Adrenal gland (tissue), 19 donors: ENCODE results near the gene DOK6. TPM values are rescaled to one million over a fixed set of nuclear protein-coding genes. Genes with fewer than 3 reads are reported as not detected.
A peak's percentile ranks its signal among the peaks of the same experiment; 100 is the strongest.

Experiments used
- DNase-seq, 7 donors: peaks; one replicate each; pipeline ENCODE4 v3.0.0-alpha.2; 2019 to 2020
- H3K27ac ChIP-seq, 5 donors: fragments of 200-600 bp; sonication (generic) in 4 of 5; 1 replicate in 3 of 5; 2 replicates in 2 of 5; pipeline versions ENCODE4 v1.5.1 to v1.8.0; 2016 to 2020; ENCODE audit warnings: mild to moderate bottlenecking in 1 of 5
- H3K27me3 ChIP-seq: fragments of 200-600 bp; 2 replicates; pipeline ENCODE4 v1.8.0; 2021
- H3K36me3 ChIP-seq, 2 donors: fragments of 200-600 bp; replicated peaks in 1 of 2; 1 replicate in 1 of 2; 2 replicates in 1 of 2; pipeline versions ENCODE4 v1.5.1 to v1.8.0; 2018 to 2022
- H3K4me1 ChIP-seq, 2 donors: fragments of 200-600 bp; replicated peaks in 1 of 2; 1 replicate in 1 of 2; 2 replicates in 1 of 2; pipeline versions ENCODE4 v1.5.1 to v1.8.0; 2018 to 2021
- H3K4me3 ChIP-seq, 4 donors: fragments of 200-600 bp; sonication (generic) in 3 of 4; one replicate each; pipeline ENCODE4 v1.5.1; 2016 to 2018
- H3K9me3 ChIP-seq, 3 donors: fragments of 200-600 bp; sonication (generic) in 1 of 3; replicated peaks in 1 of 3; 1 replicate in 2 of 3; 2 replicates in 1 of 3; pipeline versions ENCODE4 v1.5.1 to v1.8.0; 2016 to 2021
- CTCF ChIP-seq, 6 experiments: fragments of 450-650 bp in 4 of 6; fragments of 200-600 bp in 2 of 6; sonication (generic) in 1 of 6; IDR thresholded peaks; 1 replicate in 5 of 6; 2 replicates in 1 of 6; pipeline versions ENCODE4 v1.5.1 to v1.8.0; 2016 to 2021; ENCODE audit warnings: antibody characterized with exemption in 6 of 6, mild to moderate bottlenecking in 2 of 6, moderate library complexity in 1 of 6
- POLR2A ChIP-seq, 2 donors: fragments of 450-650 bp; IDR thresholded peaks; one replicate each; pipeline ENCODE4 v1.6.1; 2017; ENCODE audit warnings: antibody characterized with exemption in 2 of 2, mild to moderate bottlenecking in 2 of 2, moderate library complexity in 1 of 2
- WGBS, 4 donors: extraction: QIAGEN DNeasy Blood & Tissue Kit in 2 of 4; methylation state at CpG; one replicate each; pipeline versions ENCODE4 v1.1.5 to v1.1.7; 2013 to 2017; 5-methylcytosine and 5-hydroxymethylcytosine counted together
- intact Hi-C, 2 donors: fragments of 100-400 bp; cut with DNase I; formaldehyde crosslinking; loops; one replicate each; pipeline versions ENCODE4 v1.14.1 to v1.15.0; 2022 to 2023
- long read RNA-seq, 10 donors: library from polyadenylated mRNA in 3 of 10; unstranded in 2 of 10; stranded (forward) in 1 of 10; transcript quantifications; one replicate each; pipeline ENCODE4 v2.0.0 and lab custom pipeline, GENCODE V29; 2021 to 2026
- polyA plus RNA-seq, 3 donors: library from polyadenylated mRNA; stranded (reverse); fragments of 200-250 nt in 2 of 3; fragments of 350-450 nt in 1 of 3; fragmentation: Illumina TruSeq in 1 of 3; extraction: RNeasy Lipid Tissue Mini Kit (QIAGEN cat#74804) in 1 of 3; gene quantifications; one replicate each; pipeline ENCODE4 v1.2.3, GENCODE V29; 2013 to 2014
- total RNA-seq, 9 donors: library from RNA; depleted of rRNA in 4 of 9; stranded (reverse); fragments of >200 nt in 4 of 9; fragments of 120-200 nt in 1 of 9; fragmentation: NEBNext Ultra II Directional in 1 of 9; extraction: Animal tissue kit (Norgen Biotek cat#: 25700) in 1 of 9; gene quantifications; one replicate each; pipeline versions ENCODE4 v1.1.0 to v1.2.4, GENCODE V29; 2013 to 2023
- donor health status: healthy with polysubstance abuse.
- donor health status: Bipolar disorder and iron deficiency.
- donor health status: DM: yes; HTN: yes; CAD: no.
- donor health status: DM: no; HTN: no; CAD: no.
- donor health status: DM: no; HTN: no; CAD: no.
- donor health status: DM: yes; HTN: yes; CAD: no.

DOK6 gene
- total RNA-seq: 1 to 10 TPM in 5 of 9 donors, under 1 TPM in 4; 0.24 to 4.5 (median 1.3) TPM
- under 1 TPM; 0.24 to 0.79 (median 0.72) TPM for polyA plus RNA-seq
- long read RNA-seq, donor 1: 0 reads
- long read RNA-seq, donor 2: 0 reads
- long read RNA-seq, donor 3: 0 reads
- long read RNA-seq, donor 4: 0 reads
- long read RNA-seq, donor 5: 0 reads
- long read RNA-seq, donor 6: 0 reads
- long read RNA-seq, donor 7: 0 reads
- long read RNA-seq, donor 8, full-length matches to known transcripts: 1 of 1 reads
- long read RNA-seq, donor 8, partial matches to known transcripts: 0 of 1 reads
- long read RNA-seq, donor 8, other reads (novel, unspliced or antisense): 0 of 1 reads
- long read RNA-seq, donor 9: 0 reads
- long read RNA-seq, donor 10: 0 reads

- peak in 6 of 7 donors; percentile 15 to 63 (median 24) for DNase-seq
- peak within 1 kb of the TSS in 2 of 4 donors; percentile 22 to 53 for H3K4me3 ChIP-seq
- peaks cover 19% of the 10 kb centered on the region for H3K27me3 ChIP-seq
- intact Hi-C loops: no loop called here
- WGBS, 4 donors: 0 to 1% (median 1%) methylated on average over 20 to 79 of the region's 79 CpGs
- H3K36me3 ChIP-seq: no peaks in the 10 kb centered on the region
- H3K9me3 ChIP-seq: no peaks in the 10 kb centered on the region
- H3K27ac ChIP-seq: peak within 1 kb of the TSS in 2 of 5 donors; percentile 30 to 54
- TF ChIP-seq CTCF (IDR thresholded peaks at IDR 0.05) (no peak), POLR2A (IDR thresholded peaks at IDR 0.05) (peak in 1 of 2 donors; percentile 11)
- H3K4me1 ChIP-seq: no peaks in the 10 kb centered on the region
Observed at GRCh38 chr18:69400253-69400975, at the start of gene DOK6. TSS of gene DOK6 (plus strand) at chr18:69400888.

- DNase-seq: no peak
- TF ChIP-seq CTCF (IDR thresholded peaks at IDR 0.05) (no peak), POLR2A (IDR thresholded peaks at IDR 0.05) (no peak)
- 80 to 100% (median 87%) methylated on average over 1 of the region's 1 CpG for whole genome bisulfite sequencing, 4 donors
Observed at GRCh38 chr18:69353023-69353422, 47.7 kb upstream of the DOK6 start.

GRCh38 chr18:69357590-69357989 is 43.1 kb upstream of the DOK6 start:
- intact Hi-C loops: no loop called here

More at GRCh38 chr18:69353023-69353422, 47.7 kb upstream of the DOK6 start:
- no peak overlapping the region for H3K27ac ChIP-seq
- intact Hi-C loops: no loop called here
- no peaks in the 10 kb centered on the region for H3K36me3 ChIP-seq
- no peak overlapping the region for H3K4me3 ChIP-seq
- no peaks in the 10 kb centered on the region for H3K9me3 ChIP-seq
- H3K27me3 ChIP-seq: no peaks in the 10 kb centered on the region
- H3K4me1 ChIP-seq: no peaks in the 10 kb centered on the region

More at GRCh38 chr18:69357590-69357989, 43.1 kb upstream of the DOK6 start:
- H3K4me1 ChIP-seq: no peaks in the 10 kb centered on the region
- H3K9me3 ChIP-seq: no peaks in the 10 kb centered on the region
- WGBS, 4 donors: 75 to 83% (median 81%) methylated on average over 4 of the region's 4 CpGs
- H3K27ac ChIP-seq: no peak overlapping the region
- no peak for TF ChIP-seq CTCF (IDR thresholded peaks at IDR 0.05)
- TF ChIP-seq POLR2A (IDR thresholded peaks at IDR 0.05): no peak
- DNase-seq: no peak
- H3K36me3 ChIP-seq: no peaks in the 10 kb centered on the region
- no peaks in the 10 kb centered on the region for H3K27me3 ChIP-seq
- no peak overlapping the region for H3K4me3 ChIP-seq
